Parathyroid adenoma (tissue), 2 donors: ENCODE measurements around the gene CXorf38.

Source experiments
- H2AFZ ChIP-seq: fragments of 300-600 bp; sonication (generic); one replicate; pipeline ENCODE4 v1.7.0; 2017; ENCODE audit warnings: antibody characterized with exemption, mild to moderate bottlenecking
- H3K27ac ChIP-seq: fragments of 300-600 bp; sonication (generic); one replicate; pipeline ENCODE4 v1.7.0; 2017
- H3K27me3 ChIP-seq: fragments of 300-600 bp; sonication (generic); one replicate; pipeline ENCODE4 v1.7.0; 2017; ENCODE audit warnings: low read length; ENCODE audit not compliant: control insufficient read depth, insufficient read depth
- H3K36me3 ChIP-seq: fragments of 300-600 bp; sonication (generic); one replicate; pipeline ENCODE4 v1.7.0; 2017; ENCODE audit warnings: low read length; ENCODE audit not compliant: control insufficient read depth, insufficient read depth
- H3K4me1 ChIP-seq: fragments of 300-600 bp; sonication (generic); one replicate; pipeline ENCODE4 v1.7.0; 2017; ENCODE audit warnings: control low read depth
- H3K4me2 ChIP-seq: fragments of 300-600 bp; sonication (generic); one replicate; pipeline ENCODE4 v1.7.0; 2017; ENCODE audit warnings: low read length
- H3K4me3 ChIP-seq: fragments of 300-600 bp; sonication (generic); one replicate; pipeline ENCODE4 v1.7.0; 2017; ENCODE audit warnings: low read depth, low read length
- H3K79me2 ChIP-seq: fragments of 300-600 bp; sonication (generic); one replicate; pipeline ENCODE4 v1.7.0; 2017; ENCODE audit warnings: control low read depth
- H3K9ac ChIP-seq: fragments of 300-600 bp; sonication (generic); one replicate; pipeline ENCODE4 v1.7.0; 2017; ENCODE audit warnings: mild to moderate bottlenecking
- H3K9me3 ChIP-seq: fragments of 300-600 bp; sonication (generic); one replicate; pipeline ENCODE4 v1.7.0; 2017; ENCODE audit warnings: low read length; ENCODE audit not compliant: control insufficient read depth
- CTCF ChIP-seq: fragments of 300-600 bp; sonication (generic); IDR thresholded peaks from one replicate; pipeline ENCODE4 v1.7.0; 2017; ENCODE audit warnings: antibody characterized with exemption, mild to moderate bottlenecking
- donor health status: primary hyperparathyroidism.

The CXorf38 gene

GRCh38 chrX:40663078-40663740, 15.8 kb upstream of the CXorf38 start:
- no peaks in the 10 kb centered on the region for H3K79me2 ChIP-seq
- TF ChIP-seq CTCF = no peak
- no peaks in the 10 kb centered on the region for H3K4me1 ChIP-seq
- no peak overlapping the region for H3K4me2 ChIP-seq
- H3K9me3 ChIP-seq = no peaks in the 10 kb centered on the region
- no peaks in the 10 kb centered on the region for H3K36me3 ChIP-seq
- no peaks in the 10 kb centered on the region for H3K27me3 ChIP-seq
- H3K9ac ChIP-seq = no peak overlapping the region
- no peak overlapping the region for H2AFZ ChIP-seq
- no peak overlapping the region for H3K4me3 ChIP-seq
- H3K27ac ChIP-seq = no peak overlapping the region

- H3K79me2 ChIP-seq = no peaks in the 10 kb centered on the region
- H3K4me2 ChIP-seq = no peak overlapping the region
- H3K4me3 ChIP-seq = no peak overlapping the region
- H3K27me3 ChIP-seq = no peaks in the 10 kb centered on the region
- no peak overlapping the region for H3K27ac ChIP-seq
- TF ChIP-seq CTCF = no peak
- no peak overlapping the region for H2AFZ ChIP-seq
- H3K36me3 ChIP-seq = no peaks in the 10 kb centered on the region
- no peak overlapping the region for H3K9ac ChIP-seq
- no peaks in the 10 kb centered on the region for H3K9me3 ChIP-seq
- no peaks in the 10 kb centered on the region for H3K4me1 ChIP-seq
These were observed 14.1 kb upstream of the CXorf38 start for GRCh38 chrX:40661489-40661888.

GRCh38 chrX:40660381-40660780, 13.0 kb upstream of the CXorf38 start:
- H3K79me2 ChIP-seq = no peaks in the 10 kb centered on the region
- no peak for TF ChIP-seq CTCF
- no peak overlapping the region for H2AFZ ChIP-seq
- no peaks in the 10 kb centered on the region for H3K4me1 ChIP-seq
- H3K9me3 ChIP-seq = no peaks in the 10 kb centered on the region
- no peak overlapping the region for H3K4me3 ChIP-seq
- no peak overlapping the region for H3K27ac ChIP-seq
- no peak overlapping the region for H3K9ac ChIP-seq
- no peaks in the 10 kb centered on the region for H3K27me3 ChIP-seq
- H3K4me2 ChIP-seq = no peak overlapping the region
- no peaks in the 10 kb centered on the region for H3K36me3 ChIP-seq

- no peaks in the 10 kb centered on the region for H3K27me3 ChIP-seq
- no peak overlapping the region for H3K4me2 ChIP-seq
- H3K36me3 ChIP-seq = no peaks in the 10 kb centered on the region
- H3K79me2 ChIP-seq = no peaks in the 10 kb centered on the region
- H3K4me1 ChIP-seq = no peaks in the 10 kb centered on the region
- no peak for TF ChIP-seq CTCF
- H3K27ac ChIP-seq = no peak overlapping the region
- H3K9ac ChIP-seq = no peak overlapping the region
- no peak overlapping the region for H3K4me3 ChIP-seq
- no peaks in the 10 kb centered on the region for H3K9me3 ChIP-seq
- no peak overlapping the region for H2AFZ ChIP-seq
These were observed 6.2 kb upstream of the CXorf38 start for GRCh38 chrX:40653535-40653934.

- TF ChIP-seq CTCF = no peak
- Histone ChIP-seq H3K4me1 (no peaks in the 10 kb centered on the region), H3K4me3 (no peak overlapping the region), H3K9ac (no peak overlapping the region), H3K9me3 (no peaks in the 10 kb centered on the region), H3K27me3 (no peaks in the 10 kb centered on the region), H3K36me3 (no peaks in the 10 kb centered on the region), H3K79me2 (no peaks in the 10 kb centered on the region), H2AFZ (no peak overlapping the region), H3K4me2 (no peak overlapping the region), H3K27ac (no peak overlapping the region)
These were observed 5.3 kb upstream of the CXorf38 start for GRCh38 chrX:40652664-40653063.
